Activated CD4-positive, CD25-positive, alpha-beta regulatory T cell treated with anti-CD3 and anti-CD28 coated beads, Interleukin-2, amount 50 U/mL, for 72 hours (primary cell): ENCODE results near the gene ALDH3B1.
"Not testable (repeated sequence)": the region's sequence is repeated elsewhere in the genome, so short reads cannot be mapped to it uniquely, and the experiment has no call there.

Source experiments
- DNase-seq: peaks from one replicate; pipeline ENCODE4 v3.0.0; 2021

ALDH3B1 gene, protein sequence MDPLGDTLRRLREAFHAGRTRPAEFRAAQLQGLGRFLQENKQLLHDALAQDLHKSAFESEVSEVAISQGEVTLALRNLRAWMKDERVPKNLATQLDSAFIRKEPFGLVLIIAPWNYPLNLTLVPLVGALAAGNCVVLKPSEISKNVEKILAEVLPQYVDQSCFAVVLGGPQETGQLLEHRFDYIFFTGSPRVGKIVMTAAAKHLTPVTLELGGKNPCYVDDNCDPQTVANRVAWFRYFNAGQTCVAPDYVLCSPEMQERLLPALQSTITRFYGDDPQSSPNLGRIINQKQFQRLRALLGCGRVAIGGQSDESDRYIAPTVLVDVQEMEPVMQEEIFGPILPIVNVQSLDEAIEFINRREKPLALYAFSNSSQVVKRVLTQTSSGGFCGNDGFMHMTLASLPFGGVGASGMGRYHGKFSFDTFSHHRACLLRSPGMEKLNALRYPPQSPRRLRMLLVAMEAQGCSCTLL

DNA sequence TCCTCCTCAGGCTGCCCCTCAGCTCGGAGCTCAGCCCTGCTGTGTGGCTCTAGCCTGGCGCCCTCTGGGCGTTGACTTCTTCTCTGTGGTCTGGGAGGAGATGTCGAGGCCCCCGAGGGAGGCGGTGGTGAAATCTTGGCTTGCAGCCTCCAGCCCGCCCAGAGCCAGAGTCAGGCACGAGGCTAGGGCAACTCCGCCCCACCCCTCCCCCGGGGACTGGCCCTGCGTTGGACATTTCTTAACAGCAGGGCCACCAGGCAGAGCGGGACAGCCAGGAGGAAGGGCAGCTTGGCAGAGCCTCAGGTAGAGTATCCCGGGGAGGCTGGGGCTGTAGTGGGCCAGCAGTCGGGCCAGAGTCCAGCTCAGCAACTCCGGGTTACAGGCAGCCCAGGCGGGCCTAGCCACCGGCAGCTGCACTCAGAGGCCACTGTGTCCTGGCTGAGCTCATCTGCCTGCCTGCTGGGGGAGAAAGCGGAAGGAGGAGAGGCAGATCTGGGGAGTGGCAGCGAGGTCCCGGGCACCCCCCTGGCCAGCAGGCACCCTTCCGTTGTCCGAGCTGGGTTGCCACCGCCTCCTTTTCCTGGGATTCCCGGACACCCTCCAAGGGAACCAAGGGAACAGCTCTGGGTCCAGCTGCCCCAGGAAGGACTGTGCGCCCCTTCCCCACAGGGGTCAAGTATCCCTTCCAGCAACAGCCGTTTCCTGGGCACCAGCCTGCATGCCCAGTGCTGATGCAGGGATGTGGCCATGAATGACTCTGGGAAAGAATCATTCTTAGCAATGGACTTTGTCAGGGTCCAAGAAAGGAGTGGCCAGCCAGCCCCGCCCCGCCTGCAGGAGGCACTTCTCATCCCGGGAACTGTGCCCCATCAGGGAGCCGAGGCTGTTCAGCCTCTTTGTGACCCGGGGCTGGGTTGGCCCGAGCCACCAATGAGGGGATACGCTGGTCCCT, at the start of gene ALDH3B1:
Gene ALDH3B1 (plus strand): TSS at position 238 of the 952 bp plus-strand sequence. CDS start 4,971 bp downstream, outside the sequence.
- DNase-seq: no peak

DNA sequence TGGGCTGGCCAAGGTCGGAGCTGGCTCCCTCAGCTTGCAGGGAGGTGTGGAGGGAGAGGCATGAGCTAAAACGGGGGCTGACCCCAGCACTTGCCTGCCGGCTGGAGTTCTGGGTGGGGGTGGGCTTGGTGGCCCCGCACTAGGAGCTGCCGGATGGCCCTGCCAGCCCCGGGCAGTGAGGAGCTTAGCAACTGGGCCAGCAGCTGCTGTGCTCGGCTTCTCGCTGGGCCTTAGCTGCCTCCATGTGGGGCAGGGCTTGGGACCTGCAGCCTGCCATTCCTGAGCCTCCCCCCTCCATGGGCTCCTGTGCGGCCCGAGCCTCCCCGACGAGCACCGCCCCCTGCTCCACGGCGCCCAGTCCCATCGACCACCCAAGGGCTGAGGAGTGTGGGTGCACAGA, 46.9 kb upstream of the ALDH3B1 start:
- DNase-seq: not testable (repeated sequence)

DNA sequence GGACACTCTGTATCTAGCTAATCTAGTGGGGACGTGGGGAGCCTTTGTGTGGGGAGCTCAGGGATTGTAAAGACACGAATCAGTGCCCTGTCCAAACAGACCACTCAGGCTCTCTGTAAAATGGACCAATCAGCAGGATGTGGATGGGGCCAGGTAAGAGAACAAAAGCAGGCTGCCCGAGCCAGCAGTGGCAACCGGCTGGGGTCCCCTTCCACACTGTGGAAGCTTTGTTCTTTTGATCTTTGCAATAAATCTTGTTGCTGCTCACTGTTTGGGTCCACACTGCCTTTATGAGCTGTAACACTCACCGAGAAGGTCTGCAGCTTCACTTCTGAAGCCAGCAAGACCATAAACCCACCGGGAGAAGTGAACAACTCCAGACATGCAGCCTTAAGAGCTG, 46.2 kb upstream of the ALDH3B1 start:
- DNase-seq: not testable (repeated sequence)

DNA sequence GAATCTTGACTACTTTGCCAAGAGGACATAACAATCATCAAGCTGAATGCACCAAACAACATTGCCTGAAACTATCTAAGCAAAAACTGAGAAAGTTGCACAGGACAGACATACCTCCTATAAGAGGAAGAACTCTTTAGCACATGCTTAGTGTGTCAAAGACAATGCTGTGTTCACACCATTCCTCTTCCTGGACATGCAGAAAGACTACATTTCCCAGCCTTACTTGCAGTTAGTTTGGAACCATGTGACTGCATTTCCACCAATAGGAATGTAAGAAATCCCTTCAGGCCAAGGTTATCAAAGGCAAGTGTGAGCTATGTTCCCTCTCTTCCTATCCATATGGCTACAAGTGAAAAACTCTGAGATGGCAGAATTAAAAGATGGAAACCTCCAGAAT, 45.4 kb upstream of the ALDH3B1 start:
- DNase-seq: not testable (repeated sequence)

DNA sequence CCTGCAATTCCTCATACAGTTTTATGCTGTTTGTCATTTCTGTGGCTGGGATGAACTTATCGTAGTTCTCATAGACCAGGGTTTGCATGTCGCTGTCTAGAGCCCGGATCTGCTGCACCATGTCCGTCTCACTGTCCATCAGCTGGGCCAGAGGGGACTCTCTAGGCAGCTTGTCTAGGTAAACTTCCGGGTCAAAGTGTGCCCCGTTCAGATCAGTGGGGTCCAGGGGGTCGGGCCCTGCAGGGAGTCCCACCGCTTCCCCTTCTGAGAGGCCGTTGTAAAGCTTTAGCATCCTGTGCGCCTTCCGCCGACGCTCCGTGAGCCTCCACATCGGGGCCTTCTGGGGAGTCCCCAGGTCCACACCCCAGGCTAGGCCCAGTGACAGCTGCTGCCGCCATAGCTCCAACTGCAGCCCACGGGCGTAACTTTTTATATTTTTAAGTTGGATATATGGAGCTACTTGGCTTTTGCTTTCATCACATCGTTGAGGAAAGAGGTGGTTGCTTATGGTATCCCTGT, 44.2 kb upstream of the ALDH3B1 start:
- not testable (repeated sequence) for DNase-seq

DNA sequence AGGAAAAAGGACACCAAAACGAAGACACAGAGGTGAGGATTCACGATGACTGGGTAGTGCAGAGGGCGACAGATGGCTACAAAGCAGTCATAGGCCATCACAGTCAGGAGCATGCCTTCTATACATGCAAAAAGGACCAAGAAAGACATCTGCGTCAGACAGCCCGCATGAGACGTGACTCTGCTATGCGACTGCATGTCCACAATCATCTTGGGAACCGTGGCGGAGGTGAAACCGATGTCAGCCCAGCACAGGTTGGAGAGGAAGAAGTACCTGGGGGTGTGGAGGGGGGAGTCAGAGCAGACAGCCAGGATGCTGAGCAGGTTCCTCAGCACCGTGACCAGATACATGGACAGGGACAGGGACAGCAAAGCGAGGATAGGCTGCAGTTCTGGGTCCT, 35.4 kb upstream of the ALDH3B1 start:
- DNase-seq: not testable (repeated sequence)

DNA sequence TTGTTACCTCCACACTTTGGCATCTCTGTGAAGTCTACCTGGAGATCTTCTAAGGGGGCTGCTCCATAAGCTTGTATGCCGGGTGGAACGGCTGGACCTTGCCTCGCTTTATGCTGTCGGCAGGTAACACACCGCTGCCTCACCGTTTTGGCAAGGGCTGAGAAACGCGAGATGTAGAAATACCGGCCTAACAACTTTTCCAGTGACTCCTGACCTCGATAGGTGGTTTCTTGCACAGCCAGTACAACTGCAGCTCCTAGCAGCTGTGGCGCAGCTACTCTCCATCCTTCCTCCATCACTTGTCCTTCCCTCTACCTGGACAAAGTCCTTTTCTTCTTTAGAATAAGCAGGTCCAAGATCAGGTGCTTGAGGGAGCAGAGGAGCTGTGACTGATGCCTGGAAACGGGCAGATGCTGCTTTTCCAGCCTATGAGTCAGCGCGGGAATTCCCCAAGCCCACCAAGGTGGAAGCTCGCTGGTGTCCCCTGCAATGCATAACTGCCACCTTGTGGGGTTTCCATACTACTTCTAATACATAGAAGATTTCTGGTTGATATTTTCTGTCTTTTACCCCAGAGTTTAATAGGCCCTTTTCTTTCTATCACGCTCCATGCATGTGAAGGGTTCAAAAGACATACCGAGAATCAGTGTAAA, 31.2 kb upstream of the ALDH3B1 start:
- DNase-seq: not testable (repeated sequence)

DNA sequence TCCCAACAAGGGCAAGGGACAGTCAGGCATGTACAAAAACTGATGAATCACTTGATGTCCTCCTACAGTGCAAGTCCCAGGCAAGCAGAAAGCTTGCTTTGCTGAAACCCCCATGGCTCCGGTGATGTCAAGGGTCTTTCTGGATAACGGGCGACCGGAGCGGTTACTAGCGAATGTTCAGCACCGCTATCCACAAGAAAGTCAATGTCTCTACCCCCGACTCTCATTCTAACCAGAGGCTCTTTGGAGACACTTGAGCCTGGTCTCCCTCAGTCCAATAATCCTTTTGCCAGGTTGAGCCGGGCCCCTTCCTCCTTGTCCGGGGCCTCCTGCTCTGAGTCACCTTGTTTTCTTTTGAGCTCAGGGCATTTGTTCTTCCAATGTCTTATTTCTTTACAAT, 28.9 kb upstream of the ALDH3B1 start:
- not testable (repeated sequence) for DNase-seq

DNA sequence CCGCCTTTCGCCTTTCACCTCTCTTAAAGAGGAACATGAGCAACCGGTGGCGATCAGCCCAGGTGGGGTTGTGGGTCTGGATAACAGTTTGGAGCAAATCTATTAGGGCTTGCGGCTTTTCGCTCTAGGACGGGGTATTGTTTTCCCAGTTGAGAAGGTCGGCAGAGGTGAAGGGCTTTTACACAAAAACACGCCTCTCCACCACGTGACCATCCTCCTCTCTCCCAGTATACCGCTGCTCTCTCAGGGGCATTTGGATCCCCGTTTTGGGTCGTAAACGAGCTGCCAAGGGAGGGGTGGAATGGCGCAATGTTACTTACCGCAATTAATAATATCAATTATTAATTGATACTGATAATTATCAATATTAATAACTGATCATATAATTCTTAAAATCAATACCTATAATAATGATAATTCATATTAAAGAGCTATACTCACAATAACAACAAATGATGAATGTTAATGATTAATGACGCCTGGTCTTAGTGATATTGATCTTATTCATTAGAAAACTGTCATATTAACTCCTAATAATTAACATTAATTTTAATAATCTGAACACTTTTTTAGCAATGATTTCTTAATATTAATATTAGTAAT, 27.8 kb upstream of the ALDH3B1 start:
- not testable (repeated sequence) for DNase-seq

DNA sequence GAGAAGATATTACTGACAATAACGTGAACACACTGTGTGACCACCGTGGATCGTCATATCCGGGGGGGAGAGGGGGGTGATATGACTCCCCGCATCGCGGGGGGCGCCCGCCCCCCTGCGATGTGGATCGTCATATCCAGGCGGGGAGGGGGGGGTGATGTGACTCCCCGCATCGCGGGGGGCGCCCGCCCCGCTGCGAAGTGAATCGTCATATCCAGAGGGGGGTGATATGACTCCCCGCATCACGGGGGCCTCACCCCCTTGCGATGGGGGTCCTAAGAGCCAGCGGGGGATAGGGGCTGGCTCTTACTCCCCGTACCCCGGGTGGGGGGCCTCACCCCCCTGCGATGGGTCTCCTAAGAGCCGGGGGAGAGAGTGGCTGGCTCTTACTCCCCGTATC, 26.2 kb upstream of the ALDH3B1 start:
- DNase-seq: no peak

DNA sequence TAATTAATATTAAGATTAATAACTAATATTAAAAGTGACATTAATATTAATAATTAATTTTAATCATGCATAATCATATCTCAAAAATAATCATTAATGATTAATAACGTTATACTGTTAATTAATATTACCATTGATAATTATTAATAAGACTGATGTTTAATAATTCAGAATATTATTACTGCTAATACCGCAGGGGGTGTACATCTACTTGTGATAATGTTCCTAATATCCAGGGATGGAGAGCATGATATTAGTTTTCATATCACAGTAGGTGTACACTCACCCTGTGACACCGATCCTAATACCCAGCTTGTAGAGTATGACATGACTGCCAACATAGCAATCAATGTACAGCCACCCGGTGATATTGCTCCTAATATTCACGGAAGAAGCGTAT, 24.8 kb upstream of the ALDH3B1 start:
- DNase-seq: not testable (repeated sequence)

DNA sequence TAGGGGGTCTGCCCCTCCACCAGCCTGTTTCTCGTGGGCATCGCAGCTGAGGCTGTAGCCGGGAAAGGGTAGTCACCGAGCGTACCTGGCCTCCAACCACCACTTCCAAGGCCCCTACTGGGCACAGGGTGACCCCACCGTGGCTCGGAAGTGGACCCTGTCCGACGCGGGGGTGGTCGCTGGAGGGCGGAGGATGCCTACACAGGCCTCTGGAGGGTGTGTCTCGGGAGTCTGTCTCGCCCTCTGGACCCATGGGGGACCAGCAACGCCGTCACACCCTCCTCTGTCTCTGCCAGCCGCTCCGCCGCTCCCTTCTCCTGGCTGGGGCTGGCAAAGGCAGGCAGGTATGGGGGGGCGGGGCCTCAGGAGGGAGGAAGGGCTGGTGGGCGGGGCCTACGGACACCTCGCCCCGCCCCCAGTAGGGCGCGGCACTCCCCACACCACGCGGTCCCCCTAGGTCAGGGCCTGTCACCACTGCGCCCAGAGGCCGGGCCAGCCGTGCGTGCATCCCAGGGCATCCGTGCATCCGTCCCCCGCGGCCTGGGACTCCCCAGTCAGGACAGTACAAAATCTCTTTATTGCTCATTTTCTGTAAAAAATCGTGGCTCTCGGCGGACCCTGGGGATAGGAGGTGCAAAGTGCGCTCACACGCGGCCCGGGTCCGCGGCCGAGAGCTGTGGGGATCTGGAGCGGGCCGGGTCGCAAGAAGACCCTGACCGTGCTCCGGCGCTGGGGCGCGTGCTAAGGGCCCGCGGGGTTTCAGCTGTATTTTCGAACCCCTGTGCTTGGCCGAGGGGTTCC, 19.4 kb upstream of the ALDH3B1 start:
- not testable (repeated sequence) for DNase-seq

DNA sequence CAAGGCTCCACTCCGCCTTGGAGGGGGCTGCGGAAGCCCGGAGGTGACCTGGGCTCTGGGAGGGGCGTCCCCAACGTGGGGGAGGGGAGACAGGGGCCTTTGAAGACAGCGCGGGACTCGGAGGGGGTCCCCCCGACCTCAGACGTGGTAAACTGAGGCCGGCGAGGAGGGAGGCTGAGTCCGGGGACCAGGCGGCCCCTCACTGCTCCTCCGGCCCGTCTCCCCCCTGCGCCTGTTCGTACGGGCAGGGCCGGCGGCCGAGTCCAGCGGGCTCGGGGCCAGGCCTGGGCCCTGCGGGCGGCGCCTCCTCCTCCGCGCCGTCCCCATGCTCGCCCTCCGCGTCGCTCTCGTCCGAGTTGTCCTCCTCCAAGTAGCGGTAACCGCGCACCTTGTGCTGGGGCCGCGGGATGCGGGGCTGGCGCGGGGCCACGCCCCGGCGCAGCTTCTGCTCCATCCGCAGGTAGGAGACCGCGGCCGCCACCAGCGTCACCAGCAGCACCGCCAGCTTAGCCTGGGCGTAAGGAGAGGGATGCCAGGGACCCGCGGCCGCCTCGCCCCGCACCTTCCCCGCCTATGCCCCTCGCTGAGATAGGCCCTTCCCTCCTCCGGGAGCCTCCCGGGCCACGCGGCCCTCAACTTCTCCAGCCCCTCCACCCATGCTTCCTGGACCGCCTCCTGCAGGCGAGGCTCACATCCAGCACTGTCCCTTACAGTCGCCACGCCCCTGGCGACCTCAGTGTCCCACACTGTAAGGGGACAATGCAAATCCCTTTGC, 18.6 kb upstream of the ALDH3B1 start:
- DNase-seq: not testable (repeated sequence)

DNA sequence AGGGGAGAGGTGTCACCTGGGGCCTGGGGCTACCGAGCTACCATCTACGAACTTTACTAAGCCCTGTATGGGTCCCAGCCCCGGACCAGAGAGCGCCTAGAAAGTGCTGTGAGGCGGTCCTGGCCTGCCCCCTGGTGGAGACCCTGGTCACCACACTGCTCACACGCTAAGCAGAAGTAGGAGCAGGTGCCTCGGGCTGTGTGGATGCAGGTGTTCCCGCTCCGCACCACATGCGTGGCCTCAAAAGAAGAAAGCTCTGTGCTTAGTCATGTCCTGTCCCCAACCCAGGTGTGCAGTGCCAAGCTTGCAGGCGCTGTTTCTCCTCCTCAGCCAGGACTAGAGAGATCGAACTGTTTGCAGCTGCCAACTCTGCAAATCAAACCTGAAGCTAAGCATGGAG, 16.3 kb upstream of the ALDH3B1 start:
- peak; percentile 51 for DNase-seq

DNA sequence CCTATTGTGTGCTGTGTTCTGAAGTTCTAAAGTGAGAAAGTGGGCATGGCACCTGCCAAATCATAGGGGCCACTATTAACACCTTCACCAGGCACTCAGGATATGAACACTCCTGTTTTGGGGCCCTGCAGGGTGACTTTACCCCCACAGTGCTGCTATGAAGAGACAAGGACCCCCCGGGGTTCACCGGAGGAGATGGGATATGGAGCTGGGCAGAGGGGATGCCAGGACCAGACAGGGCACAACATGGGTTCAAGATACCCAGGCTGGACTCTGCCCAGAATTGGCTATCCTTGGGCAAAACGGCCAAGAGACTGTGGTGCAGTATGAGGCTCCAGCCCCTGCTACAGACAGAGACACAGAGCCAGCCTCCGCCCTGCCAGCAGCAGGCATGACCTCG, 15.7 kb upstream of the ALDH3B1 start:
- DNase-seq: not testable (repeated sequence)

DNA sequence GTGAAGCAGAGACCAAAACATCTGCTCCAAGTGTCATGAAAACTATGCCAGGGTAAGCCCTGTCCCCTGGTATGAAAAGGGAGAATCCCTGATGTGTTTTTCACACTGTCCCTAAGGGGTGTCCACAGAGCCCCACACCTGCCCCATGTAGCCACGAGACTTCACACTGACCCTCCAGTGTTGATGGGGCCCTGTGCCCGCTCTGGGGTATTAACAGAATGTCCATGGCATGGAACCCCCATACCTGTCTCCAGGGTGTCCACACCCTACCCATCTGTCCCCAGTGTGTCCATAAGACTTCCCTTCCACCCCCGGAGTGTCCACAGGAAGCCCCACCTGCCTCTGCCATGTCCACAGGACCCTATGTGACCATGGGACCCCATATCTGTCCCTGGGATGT, 15.0 kb upstream of the ALDH3B1 start:
- DNase-seq: not testable (repeated sequence)

DNA sequence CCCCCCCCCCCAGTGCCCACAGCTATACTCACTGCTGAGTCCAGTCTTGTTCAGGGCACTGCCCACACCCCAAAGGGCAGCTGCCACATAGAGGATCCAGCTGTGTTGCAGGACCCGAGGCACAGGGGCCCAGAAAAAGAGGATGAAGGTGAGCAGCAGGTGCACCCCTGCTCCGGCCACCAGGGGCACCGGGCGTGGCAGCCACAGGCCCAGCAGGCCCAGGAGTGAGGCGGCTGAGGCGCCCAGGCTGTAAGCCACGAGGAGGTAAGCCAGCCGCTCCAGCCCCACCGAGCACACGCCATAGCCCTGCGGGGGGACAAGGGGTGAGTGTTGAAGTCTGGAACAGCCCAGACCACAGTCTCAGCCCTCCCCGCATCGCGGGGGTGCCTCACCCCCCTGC, 14.5 kb upstream of the ALDH3B1 start:
- DNase-seq: not testable (repeated sequence)

DNA sequence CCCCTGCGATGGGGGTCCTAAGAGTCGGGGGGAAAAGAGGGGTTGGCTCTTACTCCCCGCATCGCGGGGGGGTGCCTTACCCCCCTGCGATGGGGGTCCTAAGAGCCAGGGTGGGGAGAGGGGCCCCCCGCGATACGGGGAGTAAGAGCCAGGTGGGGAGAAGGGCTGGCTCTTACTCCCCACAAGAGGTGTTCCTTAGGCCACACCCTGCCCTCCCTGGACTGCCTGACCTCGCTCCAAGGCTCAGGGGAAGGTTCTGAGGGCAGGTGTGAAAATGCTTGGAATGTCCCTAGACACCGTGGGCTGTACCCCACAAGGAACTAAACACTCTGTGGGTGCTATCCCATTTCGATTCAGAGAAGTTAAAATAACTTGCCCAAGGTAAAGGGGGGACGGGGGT, 14.1 kb upstream of the ALDH3B1 start:
- no peak for DNase-seq

DNA sequence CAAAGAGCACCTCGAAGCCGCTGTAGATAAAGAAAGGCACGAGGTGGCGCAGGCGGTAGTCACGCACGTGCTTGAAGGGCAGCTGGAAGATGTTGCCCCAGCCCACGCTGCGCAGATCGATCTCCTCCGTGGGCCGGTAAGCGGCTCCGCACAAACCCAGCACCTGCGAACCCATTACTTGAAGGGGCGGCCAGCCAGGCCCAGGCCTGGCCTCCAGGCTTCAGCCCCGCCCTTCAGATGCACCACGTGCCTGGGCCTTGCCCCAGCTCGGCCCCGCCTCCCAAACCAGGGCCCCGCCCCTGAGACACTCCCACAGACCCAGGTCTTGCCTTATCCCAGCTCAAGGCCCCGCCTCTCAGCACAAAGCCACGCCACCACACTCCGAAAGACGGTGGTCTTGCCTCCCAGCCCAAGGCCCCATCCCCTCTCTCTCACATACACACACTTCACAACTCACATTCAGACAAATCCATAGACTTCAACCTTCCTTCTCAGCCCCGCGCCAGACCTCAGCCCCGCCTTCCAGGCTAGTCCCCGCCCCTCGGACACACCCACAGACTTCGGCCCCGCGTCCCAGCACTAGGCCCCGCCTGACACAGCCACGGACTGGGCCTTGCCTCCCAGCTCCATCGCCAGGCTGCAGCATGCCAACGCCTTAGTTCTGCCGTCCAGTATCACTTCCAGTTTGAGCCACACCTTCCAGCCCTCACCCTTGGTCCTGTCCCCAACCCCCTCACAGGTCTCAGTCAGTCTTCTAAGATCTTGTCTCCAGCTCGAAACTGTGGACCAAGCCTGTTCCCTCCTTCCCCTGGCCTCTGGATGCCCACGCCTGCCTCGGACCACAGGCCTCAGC, 13.3 kb upstream of the ALDH3B1 start:
- peak; percentile 59 for DNase-seq
